Testis (tissue), 3 donors: ENCODE results near the gene GNPTG. TPM values are rescaled to one million over a fixed set of nuclear protein-coding genes. Genes with fewer than 3 reads are reported as not detected.

Source experiments
- DNase-seq: peaks from one replicate; pipeline ENCODE4 v3.0.0-alpha.2; 2019
- H3K27ac ChIP-seq, 2 donors: fragments of 200-600 bp; sonication (generic); one replicate each; pipeline ENCODE4 v1.5.1; 2019
- H3K27me3 ChIP-seq: fragments of 200-600 bp; sonication (generic); one replicate; pipeline ENCODE4 v1.5.1; 2019
- H3K36me3 ChIP-seq: fragments of 200-600 bp; sonication (generic); one replicate; pipeline ENCODE4 v1.5.1; 2017; ENCODE audit warnings: low read depth; ENCODE audit errors: missing control alignments
- H3K4me1 ChIP-seq: fragments of 200-600 bp; sonication (generic); one replicate; pipeline ENCODE4 v1.5.1; 2019
- H3K4me3 ChIP-seq, 2 donors: fragments of 200-600 bp; sonication (generic); one replicate each; pipeline ENCODE4 v1.5.1; 2017 to 2019
- H3K9me3 ChIP-seq: fragments of 200-600 bp; sonication (generic); one replicate; pipeline ENCODE4 v1.5.1; 2017
- POLR2A ChIP-seq: fragments of 450-650 bp; IDR thresholded peaks from one replicate; pipeline ENCODE4 v1.6.1; 2017; ENCODE audit warnings: antibody characterized with exemption, mild to moderate bottlenecking, moderate library complexity
- WGBS, 2 donors: methylation state at CpG; one replicate each; pipeline ENCODE4 v1.1.5; 2018; 5-methylcytosine and 5-hydroxymethylcytosine counted together
- intact Hi-C: fragments of 100-400 bp; cut with DNase I; formaldehyde crosslinking; loops from one replicate; pipeline ENCODE4 v1.15.1; 2023; ENCODE audit warnings: low total_unique reads
- polyA plus RNA-seq: library from polyadenylated mRNA; stranded (reverse); fragments of 350-450 nt; fragmentation: Illumina TruSeq; extraction: RNeasy Lipid Tissue Mini Kit (QIAGEN cat#74804); gene quantifications from one replicate; pipeline ENCODE4 v1.2.3, GENCODE V29; 2014; ENCODE audit warnings: low read depth, low replicate concordance; ENCODE audit not compliant: insufficient read depth
- total RNA-seq, 2 donors: library from RNA; depleted of rRNA; stranded (reverse); fragments of >200 nt; gene quantifications; one replicate each; pipeline ENCODE4 v1.2.3, GENCODE V29; 2016
- TF ChIP-seq, protein P1 (sequence below), 3 experiments: fragments of 450-650 bp in 2 of 3; fragments of 200-600 bp in 1 of 3; sonication (generic) in 1 of 3; IDR thresholded peaks; one replicate each; pipeline ENCODE4 v1.5.1; 2016 to 2019; ENCODE audit warnings: antibody characterized with exemption in 3 of 3, mild to moderate bottlenecking in 2 of 3, moderate library complexity in 1 of 3

Gene GNPTG
- total and polyA plus RNA-seq, 3 donors from 2014 or later, result 67.8 to 150 (median 106) TPM

DNA sequence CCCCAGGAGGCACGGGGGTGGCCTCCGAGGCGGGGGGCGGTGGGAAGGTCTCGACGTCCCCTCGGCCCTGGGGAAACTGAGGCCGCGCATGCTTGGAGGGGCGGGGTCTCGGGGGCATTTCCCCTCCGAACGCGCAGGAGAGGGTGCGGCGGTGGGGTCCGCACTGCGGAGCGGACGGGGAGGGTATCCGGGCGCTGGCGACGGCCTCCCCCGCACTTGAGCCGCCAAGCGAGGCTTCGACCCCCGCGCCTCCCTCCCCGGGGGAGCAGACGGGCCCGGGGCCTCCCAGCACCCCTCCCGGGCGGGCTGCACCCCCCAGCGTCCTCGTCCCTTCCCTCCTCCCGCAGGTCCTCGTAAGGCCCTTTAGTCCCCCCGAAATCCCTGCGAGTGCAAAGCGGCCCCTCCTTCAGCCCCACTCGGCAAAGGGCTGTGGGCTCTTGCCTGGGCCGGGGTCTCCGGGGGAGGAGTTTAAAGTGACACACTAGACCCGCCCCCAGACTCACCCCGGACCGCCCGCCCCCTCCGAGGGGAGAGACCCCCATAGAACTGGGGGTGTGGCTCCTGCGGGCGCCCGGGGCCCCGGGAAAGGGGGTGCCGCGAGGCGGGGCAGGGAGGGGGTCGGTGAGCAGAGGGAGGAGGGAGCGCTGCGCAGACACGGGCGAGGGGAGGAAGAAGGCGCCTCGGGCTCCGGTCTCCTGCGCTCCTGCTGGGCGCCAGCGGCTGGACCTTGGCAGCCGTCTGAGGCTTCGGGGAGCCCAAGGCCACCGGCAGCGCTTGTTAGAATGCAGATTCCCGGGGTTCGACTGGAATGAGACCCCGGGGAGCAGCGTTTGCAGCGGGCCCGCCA lies 17.7 kb upstream of the GNPTG start:
- Histone ChIP-seq H3K9me3 (no peaks in the 10 kb centered on the region), H3K4me3 (peak overlapping the region; percentile 49 to 53), H3K36me3 (no peaks in the 10 kb centered on the region), H3K27me3 (no peaks in the 10 kb centered on the region), H3K4me1 (peaks cover 16% of the 10 kb centered on the region), H3K27ac (no peak overlapping the region)
- TF ChIP-seq, protein P1, sequence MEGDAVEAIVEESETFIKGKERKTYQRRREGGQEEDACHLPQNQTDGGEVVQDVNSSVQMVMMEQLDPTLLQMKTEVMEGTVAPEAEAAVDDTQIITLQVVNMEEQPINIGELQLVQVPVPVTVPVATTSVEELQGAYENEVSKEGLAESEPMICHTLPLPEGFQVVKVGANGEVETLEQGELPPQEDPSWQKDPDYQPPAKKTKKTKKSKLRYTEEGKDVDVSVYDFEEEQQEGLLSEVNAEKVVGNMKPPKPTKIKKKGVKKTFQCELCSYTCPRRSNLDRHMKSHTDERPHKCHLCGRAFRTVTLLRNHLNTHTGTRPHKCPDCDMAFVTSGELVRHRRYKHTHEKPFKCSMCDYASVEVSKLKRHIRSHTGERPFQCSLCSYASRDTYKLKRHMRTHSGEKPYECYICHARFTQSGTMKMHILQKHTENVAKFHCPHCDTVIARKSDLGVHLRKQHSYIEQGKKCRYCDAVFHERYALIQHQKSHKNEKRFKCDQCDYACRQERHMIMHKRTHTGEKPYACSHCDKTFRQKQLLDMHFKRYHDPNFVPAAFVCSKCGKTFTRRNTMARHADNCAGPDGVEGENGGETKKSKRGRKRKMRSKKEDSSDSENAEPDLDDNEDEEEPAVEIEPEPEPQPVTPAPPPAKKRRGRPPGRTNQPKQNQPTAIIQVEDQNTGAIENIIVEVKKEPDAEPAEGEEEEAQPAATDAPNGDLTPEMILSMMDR (IDR thresholded peaks at IDR 0.05), result no peak
- TF ChIP-seq POLR2A, result no peak
- intact Hi-C loops, result no loop called here
- no peak for DNase-seq
- 0 to 1% methylated on average over 16 to 62 of the region's 78 CpGs for WGBS, 2 donors

DNA sequence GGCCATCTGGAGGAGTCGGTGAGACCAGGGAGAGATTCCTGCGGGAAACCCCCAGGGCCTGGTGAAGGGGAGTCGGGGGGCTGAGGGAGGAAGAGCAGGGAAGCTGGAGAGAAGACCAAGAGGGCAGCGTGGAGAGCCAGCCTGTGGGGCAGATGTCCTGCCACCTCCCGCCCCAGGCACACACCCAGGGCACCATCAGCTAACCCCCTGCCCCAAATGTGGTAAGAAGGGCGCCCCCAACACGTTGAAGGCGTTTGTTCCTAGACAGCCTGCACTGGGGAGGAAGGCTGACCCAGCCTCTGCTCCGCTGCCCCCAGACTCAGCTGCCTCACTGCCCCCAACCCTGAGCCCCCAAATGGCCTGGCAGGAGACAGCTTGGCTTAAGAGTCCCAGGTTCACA lies 17.0 kb upstream of the GNPTG start:
- H3K27ac ChIP-seq, result no peak overlapping the region

DNA sequence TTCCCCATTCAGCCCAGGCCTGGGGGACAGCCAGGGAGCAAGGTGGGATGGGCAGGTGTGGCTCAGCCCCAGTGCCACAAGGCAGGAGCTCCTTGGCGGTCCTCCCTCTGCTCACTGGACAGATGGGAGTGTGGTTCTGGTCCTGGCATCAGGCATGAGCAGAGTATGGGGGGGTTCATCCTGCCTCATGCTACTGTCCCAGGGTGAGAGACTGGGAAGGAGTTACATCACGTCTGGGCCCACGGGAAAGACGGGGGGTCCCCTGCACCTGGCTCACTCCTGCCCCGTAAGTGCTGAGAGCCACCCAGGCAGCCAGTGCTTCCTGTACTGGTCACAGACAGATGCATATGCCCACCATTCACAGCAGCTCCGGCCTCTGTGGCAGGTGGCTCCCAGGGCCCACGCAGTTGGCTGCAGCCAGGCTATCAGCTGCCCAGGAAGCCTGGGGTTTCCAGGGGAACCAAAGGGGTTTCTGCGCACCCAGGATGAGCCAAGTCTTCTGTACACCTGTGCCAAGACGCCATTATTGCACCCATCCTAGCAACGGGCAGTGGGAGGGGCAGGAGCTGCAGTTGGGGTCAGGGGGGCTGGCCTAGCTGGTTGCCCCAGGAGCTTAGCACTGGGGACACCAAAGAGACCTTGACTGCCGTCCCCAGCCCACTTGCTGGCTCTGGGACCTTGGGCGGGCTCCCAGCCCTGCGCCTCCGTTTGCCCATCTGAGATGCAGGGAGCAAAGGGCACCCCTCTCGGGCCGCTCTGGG lies 16.3 kb upstream of the GNPTG start:
- TF ChIP-seq POLR2A, result no peak
- TF ChIP-seq, protein P1 (IDR thresholded peaks at IDR 0.05), result no peak
- Histone ChIP-seq H3K9me3 (no peaks in the 10 kb centered on the region), H3K27ac (no peak overlapping the region), H3K27me3 (no peaks in the 10 kb centered on the region), H3K4me1 (peaks cover 16% of the 10 kb centered on the region), H3K36me3 (no peaks in the 10 kb centered on the region), H3K4me3 (no peak overlapping the region)
- DNase-seq, result no peak
- WGBS, 2 donors, result 57 to 63% methylated on average over 5 to 15 of the region's 16 CpGs
- intact Hi-C loops, result no loop called here

More for the DNA sequence above, 17.0 kb upstream of the GNPTG start:
- 8 to 37% methylated on average over 8 to 9 of the region's 9 CpGs for WGBS, 2 donors
- H3K4me1 ChIP-seq, result peaks cover 16% of the 10 kb centered on the region
- no peaks in the 10 kb centered on the region for H3K9me3 ChIP-seq
- H3K27me3 ChIP-seq, result no peaks in the 10 kb centered on the region
- TF ChIP-seq, protein P1 (IDR thresholded peaks at IDR 0.05), result no peak
- TF ChIP-seq POLR2A, result no peak
- intact Hi-C loops, result no loop called here
- no peak overlapping the region for H3K4me3 ChIP-seq
- H3K36me3 ChIP-seq, result no peaks in the 10 kb centered on the region
- no peak for DNase-seq

DNA sequence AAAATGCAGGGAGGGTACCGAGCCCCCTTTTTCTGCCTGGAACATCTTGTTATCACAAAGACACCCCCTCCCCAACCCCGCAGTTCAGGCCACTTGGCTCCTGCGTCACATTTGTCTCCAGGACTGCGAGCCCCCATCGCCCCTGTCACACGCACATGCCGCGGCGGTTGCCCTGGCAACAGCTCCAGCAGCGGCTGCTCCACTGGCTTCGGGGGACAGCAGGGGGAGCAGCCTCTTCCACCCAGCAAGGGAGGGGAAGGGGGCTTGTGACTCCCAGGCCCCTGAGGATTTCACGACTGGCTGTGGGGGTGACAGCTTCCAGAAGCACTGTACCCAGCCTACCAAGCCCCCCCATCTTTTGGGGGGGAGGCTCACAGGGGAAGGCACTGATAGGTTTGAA lies 15.7 kb upstream of the GNPTG start:
- H3K27ac ChIP-seq, result no peak overlapping the region

More for the DNA sequence above, 15.7 kb upstream of the GNPTG start:
- intact Hi-C loops, result no loop called here
- DNase-seq, result no peak
- Histone ChIP-seq H3K4me1 (peaks cover 16% of the 10 kb centered on the region), H3K9me3 (no peaks in the 10 kb centered on the region), H3K4me3 (no peak overlapping the region), H3K27me3 (no peaks in the 10 kb centered on the region), H3K36me3 (no peaks in the 10 kb centered on the region)
- WGBS, 2 donors, result 24% methylated on average over 12 of the region's 12 CpGs; no CpG with 5 or more reads in 1 of the 2 donors
- TF ChIP-seq, protein P1 (IDR thresholded peaks at IDR 0.05), result no peak
- TF ChIP-seq POLR2A, result no peak
